ENCODE results near the gene PWWP2B. TPM values are rescaled to one million over a fixed set of nuclear protein-coding genes. Genes with fewer than 3 reads are reported as not detected.

Gene PWWP2B
- polyA plus RNA-seq, 2 of the 4 experiments (the other 2 are of a cell fraction): 2.8 to 7.3 TPM

GRCh38 chr10:132418527-132419416 lies 21.8 kb downstream of the PWWP2B start:
- H3K27ac ChIP-seq: peak overlapping the region; percentile 85 to 95
- no peak for FAIRE-seq
- H3K4me1 ChIP-seq: peaks cover 47% of the 10 kb centered on the region

GRCh38 chr10:132419538-132420468 lies 22.8 kb downstream of the PWWP2B start:
- H3K9me3 ChIP-seq: no peaks in the 10 kb centered on the region
- H3K4me2 ChIP-seq: peak overlapping the region; percentile 81
- no peak for DNase-seq (ENCODE audit: low read depth in 1 of 2, low spot score in 1 of 2)
- H3K4me1 ChIP-seq: peaks cover 47% of the 10 kb centered on the region
- POLR2A ChIA-PET: interaction anchor here (1.2 kb wide), 1 partner anchor 14 kb away, joined by 3 read pairs; no protein-coding TSS in a partner anchor
- FAIRE-seq: no peak
- H3K4me3 ChIP-seq: no peak overlapping the region
- TF ChIP-seq FOSB (CRISPR knock-in tag; IDR thresholded peaks at IDR 0.05): no peak
- CTCF ChIA-PET: interaction anchor here (1.1 to 1.5 kb wide), 3 partner anchors 32 to 196 kb away, joined by 3 read pairs; no protein-coding TSS in a partner anchor
- peak overlapping the region; percentile 85 to 95 for H3K27ac ChIP-seq
- ATAC-seq: peak in 1 of 2 experiments; percentile 7; a peak in 1 of 6 replicates
- 83% methylated on average over 19 of the region's 25 CpGs for WGBS (ENCODE audit: missing lambda C conversion rate)

More at GRCh38 chr10:132418527-132419416, 21.8 kb downstream of the PWWP2B start:
- ATAC-seq (peak; percentile 44 to 51; a peak in 5 of 6 replicates), DNase-seq (ENCODE audit: low read depth in 1 of 2, low spot score in 1 of 2) (peak; percentile 68 to 71)
- Histone ChIP-seq H3K4me3 (no peak overlapping the region), H3K9me3 (no peaks in the 10 kb centered on the region), H3K4me2 (peak overlapping the region; percentile 48)
- POLR2A ChIA-PET: no interaction called here
- CTCF ChIA-PET: interaction anchor here (1.1 to 2.1 kb wide), 4 partner anchors 11 to 33 kb away, joined by 3 to 7 read pairs (median 3); no protein-coding TSS in a partner anchor
- no peak for TF ChIP-seq EHF (CRISPR knock-in tag; IDR thresholded peaks at IDR 0.05)
- TF ChIP-seq, protein P1, sequence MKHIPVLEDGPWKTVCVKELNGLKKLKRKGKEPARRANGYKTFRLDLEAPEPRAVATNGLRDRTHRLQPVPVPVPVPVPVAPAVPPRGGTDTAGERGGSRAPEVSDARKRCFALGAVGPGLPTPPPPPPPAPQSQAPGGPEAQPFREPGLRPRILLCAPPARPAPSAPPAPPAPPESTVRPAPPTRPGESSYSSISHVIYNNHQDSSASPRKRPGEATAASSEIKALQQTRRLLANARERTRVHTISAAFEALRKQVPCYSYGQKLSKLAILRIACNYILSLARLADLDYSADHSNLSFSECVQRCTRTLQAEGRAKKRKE (CRISPR knock-in tag; IDR thresholded peaks at IDR 0.05; ENCODE audit: low read depth): no peak
- no peak for TF ChIP-seq RFX5 (IDR thresholded peaks at IDR 0.05)
- no peak for TF ChIP-seq HOXB13 (CRISPR knock-in tag; IDR thresholded peaks at IDR 0.05; ENCODE audit: low read depth)
- TF ChIP-seq CTCF (IDR thresholded peaks at IDR 0.05): no peak
- TF ChIP-seq NFE2L2 (conservative IDR thresholded peaks at IDR 0.05; ENCODE audit: low read length): no peak
- TF ChIP-seq CHD2 (IDR thresholded peaks at IDR 0.05; ENCODE audit: low read length, partially characterized antibody): no peak
- WGBS (ENCODE audit: missing lambda C conversion rate): 23% methylated on average over 10 of the region's 18 CpGs

DNA sequence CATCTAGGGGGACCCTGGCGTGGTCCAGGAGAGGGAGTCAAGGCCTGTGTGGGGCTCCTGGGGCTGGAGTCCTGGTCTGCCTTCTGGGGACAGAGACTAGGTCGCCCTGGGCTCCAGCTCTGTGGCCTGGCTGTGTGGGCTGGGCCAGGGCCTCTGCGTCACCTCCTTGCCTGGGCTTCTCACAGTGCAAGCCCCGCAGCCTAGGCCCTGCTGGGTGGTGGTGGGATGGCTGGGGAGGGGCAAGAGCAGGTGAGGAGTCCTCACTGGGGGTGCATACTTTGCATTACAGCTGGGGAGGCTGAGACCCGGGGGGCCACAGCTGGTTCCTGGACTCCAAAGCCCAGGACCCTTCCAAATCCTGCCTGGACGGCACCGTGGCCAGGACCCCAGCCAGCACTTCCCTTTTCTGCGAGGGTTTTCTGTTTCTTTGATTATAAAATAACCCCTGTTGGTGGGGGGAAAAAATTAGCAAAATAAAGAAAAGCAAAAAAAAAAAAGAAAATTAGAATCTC lies 23.5 kb downstream of the PWWP2B start:
- peaks cover 47% of the 10 kb centered on the region for H3K4me1 ChIP-seq
- ChIA-PET CTCF (interaction anchor here (1.0 to 1.5 kb wide), 3 partner anchors 9 to 197 kb away, joined by 3 read pairs; no protein-coding TSS in a partner anchor), POLR2A (interaction anchor here (1.2 kb wide), 1 partner anchor 14 kb away, joined by 3 read pairs; no protein-coding TSS in a partner anchor)
- peak overlapping the region; percentile 85 to 95 for H3K27ac ChIP-seq
- ATAC-seq (peak; percentile 18 to 21; a peak in 3 of 6 replicates), FAIRE-seq (no peak), DNase-seq (ENCODE audit: low read depth in 1 of 2, low spot score in 1 of 2) (no peak)
- TF ChIP-seq RAD21 (conservative IDR thresholded peaks at IDR 0.05 in 1 of 2, IDR thresholded peaks at IDR 0.05 in 1 of 2) (no peak), RCOR1 (IDR thresholded peaks at IDR 0.05; ENCODE audit: low read depth, low read length) (no peak), HOXA7 (CRISPR knock-in tag; IDR thresholded peaks at IDR 0.05) (no peak), TFCP2L1 (CRISPR knock-in tag; IDR thresholded peaks at IDR 0.05) (no peak), SMC3 (IDR thresholded peaks at IDR 0.05) (no peak), BHLHE40 (IDR thresholded peaks at IDR 0.05; ENCODE audit: low read depth, low read length) (no peak), USF2 (IDR thresholded peaks at IDR 0.05) (no peak)
- 70% methylated on average over 8 of the region's 8 CpGs for WGBS (ENCODE audit: missing lambda C conversion rate)
- H3K4me2 ChIP-seq: peak overlapping the region; percentile 81
- H3K4me3 ChIP-seq: no peak overlapping the region
- no peaks in the 10 kb centered on the region for H3K9me3 ChIP-seq
